Tongue (tissue), 2 donors: ENCODE results near the gene OLFM1. TPM values are rescaled to one million over a fixed set of nuclear protein-coding genes. Genes with fewer than 3 reads are reported as not detected.
"Not testable (repeated sequence)": the region's sequence is repeated elsewhere in the genome, so short reads cannot be mapped to it uniquely, and the experiment has no call there.

Source experiments
- DNase-seq: peaks from one replicate; pipeline ENCODE4 v3.0.0-alpha.2; 2015
- total RNA-seq: library from RNA; depleted of rRNA; stranded (reverse); fragments of >200 nt; gene quantifications from one replicate; pipeline ENCODE4 v1.2.3, GENCODE V29; 2014

Gene OLFM1
- total RNA-seq, 1 donor from 2014 or later: 10.7 TPM

DNA sequence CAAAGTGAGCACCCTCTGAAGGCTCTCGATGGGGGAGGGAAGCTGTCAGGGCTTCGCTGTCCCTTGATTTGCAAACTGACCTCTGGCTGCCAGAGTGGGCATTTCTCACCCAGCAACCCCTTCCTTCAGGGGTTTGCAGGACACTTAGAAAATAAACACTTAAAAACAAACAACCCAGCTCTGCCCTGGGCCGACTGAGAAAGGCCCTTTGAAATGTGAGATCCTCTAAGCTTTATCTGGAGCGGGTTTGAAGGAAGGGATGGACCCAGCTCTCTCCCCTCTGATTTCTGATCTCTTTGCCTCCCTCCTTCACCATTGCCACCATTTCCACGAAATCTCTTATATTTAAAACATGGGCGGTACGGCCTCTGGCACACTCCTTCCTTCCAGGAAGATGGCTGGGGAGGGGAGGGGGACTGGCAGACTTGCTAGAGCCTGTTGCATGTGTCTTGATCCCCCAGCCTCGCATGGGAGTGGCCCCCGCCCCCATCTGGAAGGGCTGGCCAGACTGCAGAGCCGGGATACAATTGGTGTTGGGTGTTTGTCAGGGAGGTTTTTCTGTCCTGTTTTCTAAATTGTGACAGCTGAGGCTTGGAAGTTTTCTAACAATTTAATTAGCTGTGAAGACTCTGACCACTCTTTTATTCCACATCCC, 20.2 kb downstream of the OLFM1 start:
- no peak for DNase-seq

DNA sequence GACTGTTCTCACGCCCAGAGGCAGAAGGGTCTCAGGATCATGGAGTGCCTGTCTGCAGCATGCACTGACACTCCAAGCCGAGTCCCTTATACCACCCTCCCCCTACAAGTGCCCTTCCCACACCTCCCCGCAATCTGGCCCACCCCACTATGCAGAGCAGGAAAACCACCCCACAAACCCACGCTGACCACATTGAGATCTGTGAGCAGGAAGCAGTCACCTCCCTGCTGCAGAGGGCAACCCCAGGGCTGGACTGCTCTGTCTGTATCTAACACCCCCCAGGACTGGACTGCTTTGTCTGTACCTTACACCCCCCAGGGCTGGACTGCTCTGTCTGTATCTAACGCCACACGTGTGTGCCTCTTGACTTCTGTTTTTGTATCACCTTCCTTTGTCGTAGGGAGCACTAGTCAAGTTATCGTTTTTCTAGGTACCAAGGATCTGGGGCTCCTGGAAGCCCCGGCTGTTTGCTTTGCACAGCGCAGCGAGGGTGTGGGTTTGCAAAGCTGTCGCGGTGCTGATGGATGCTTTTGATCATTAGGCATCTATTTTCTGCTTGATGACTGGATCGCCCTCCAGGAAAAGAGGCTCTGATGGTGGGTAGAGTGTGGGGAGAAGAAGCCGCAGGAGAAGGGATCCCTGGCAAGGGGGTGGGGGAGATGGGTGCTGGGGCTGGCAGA, 21.5 kb downstream of the OLFM1 start:
- no peak for DNase-seq

DNA sequence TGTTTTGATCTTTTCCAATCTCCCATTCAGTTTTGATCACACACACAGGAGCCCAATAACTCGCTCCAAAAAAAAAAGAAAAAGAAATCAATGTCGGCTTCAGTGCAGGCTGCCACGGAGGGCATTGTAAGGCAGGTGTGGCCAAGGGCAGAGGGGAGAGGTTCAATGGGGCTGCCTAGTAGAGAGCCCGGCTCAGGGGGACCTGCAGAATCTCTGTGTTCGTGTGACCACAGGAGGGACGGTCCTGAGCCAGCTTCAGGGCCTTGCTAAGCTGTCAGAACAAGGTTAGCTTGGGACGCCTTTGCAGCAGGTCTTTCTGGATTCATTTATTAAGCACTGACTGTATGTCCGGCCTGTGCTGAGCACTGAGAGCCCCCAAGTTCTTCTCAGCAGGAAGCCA, 22.2 kb downstream of the OLFM1 start:
- DNase-seq: no peak

DNA sequence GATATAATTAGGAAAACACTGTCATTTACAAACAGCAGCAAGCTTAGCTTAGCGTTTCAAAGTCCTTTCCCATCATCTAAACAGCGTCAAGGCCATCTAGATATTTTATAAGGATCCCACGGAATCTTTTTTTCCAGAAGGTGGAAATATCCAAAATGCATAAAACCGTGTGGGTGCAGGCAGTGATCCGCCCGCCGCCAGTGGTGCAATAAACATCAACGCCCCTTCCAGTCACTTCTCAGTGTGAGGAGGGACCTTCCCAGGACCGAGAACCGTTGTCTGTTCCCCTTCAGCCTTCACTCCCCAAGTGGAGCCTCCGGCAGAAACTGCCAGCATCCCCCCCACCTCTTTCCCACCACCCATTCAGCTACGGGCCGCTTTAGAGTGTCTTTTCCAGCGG, 22.9 kb downstream of the OLFM1 start:
- DNase-seq: no peak

DNA sequence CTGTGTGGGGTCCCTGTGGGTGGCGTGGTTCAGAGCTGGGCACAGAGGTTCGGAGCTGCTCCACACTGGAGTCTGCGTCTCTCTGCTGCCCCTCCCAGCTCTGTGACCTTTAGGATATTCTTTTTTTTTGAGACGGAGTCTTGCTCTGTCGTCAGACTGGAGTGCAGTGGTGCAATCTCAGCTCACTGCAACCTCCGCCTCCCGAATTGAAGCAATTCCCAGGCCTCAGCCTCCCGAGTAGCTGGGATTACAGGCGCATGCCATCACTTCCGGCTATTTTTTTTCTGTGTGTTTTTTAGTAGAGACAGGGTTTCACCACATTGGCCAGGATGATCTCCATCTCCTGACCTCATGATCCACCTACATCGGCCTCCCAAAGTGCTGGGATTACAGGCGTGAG, 24.1 kb downstream of the OLFM1 start:
- not testable (repeated sequence) for DNase-seq

DNA sequence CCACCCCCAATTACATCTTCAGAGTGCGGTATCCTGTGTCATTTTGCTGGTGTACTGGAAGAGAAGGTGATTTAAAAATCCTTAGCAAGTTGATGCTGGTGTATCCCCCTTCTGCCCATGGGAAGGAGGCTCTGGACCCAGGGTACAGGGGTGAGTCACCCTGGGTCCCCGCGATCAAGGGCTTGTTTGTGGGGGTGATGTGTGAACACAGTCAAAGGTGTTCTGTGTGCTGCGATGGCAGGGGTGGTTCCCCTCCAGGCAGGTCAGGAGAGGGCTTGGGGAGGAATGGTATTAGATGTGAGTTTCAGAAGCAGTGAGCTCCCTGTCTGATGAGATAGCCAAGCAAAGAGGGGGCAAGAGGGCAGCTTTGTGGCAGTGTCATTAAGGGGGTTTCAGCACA, 28.9 kb downstream of the OLFM1 start:
- DNase-seq: no peak

DNA sequence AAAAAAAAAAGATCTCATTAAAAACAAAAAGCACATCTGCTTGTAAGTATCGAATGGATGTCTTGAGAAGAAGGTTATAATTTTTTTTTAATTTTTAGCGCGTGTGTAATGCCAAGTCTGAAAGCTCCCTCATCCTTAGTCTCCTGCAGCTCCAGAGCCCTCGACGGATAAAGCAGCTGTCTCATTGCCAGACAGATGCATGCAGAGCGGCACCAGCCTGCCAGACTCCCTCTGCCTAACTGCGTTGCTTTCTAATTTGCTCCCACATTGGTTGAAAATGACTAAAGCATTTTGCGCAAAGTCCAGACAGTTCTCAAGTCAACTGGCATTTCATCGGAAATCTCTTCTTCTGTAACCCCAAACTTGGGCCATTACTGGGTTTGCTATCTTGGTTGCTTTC, 29.4 kb downstream of the OLFM1 start:
- DNase-seq: peak; percentile 77

DNA sequence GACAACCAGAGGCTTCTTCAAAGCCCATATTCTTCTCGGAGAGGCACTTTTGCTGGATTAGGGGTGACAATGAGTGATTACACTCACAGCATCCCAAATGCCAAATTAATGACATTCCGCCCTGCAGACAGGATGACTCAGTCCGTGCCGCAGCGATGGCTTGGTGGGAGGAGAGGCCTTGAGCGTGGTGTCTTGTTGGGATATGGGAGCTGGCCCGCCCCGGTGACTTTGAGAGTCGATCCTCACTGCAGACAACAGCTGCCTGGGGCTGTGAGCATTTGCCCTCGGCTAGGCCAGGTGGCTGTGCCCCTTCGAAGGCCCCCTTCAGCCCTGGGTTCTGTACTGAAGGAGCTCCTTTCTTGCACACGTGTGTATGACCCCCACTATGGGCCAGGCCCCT, 29.8 kb downstream of the OLFM1 start:
- peak; percentile 50 for DNase-seq

DNA sequence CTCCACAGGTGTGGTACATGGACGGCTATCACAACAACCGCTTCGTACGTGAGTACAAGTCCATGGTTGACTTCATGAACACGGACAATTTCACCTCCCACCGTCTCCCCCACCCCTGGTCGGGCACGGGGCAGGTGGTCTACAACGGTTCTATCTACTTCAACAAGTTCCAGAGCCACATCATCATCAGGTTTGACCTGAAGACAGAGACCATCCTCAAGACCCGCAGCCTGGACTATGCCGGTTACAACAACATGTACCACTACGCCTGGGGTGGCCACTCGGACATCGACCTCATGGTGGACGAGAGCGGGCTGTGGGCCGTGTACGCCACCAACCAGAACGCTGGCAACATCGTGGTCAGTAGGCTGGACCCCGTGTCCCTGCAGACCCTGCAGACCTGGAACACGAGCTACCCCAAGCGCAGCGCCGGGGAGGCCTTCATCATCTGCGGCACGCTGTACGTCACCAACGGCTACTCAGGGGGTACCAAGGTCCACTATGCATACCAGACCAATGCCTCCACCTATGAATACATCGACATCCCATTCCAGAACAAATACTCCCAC, 32.1 kb downstream of the OLFM1 start:
- no peak for DNase-seq

DNA sequence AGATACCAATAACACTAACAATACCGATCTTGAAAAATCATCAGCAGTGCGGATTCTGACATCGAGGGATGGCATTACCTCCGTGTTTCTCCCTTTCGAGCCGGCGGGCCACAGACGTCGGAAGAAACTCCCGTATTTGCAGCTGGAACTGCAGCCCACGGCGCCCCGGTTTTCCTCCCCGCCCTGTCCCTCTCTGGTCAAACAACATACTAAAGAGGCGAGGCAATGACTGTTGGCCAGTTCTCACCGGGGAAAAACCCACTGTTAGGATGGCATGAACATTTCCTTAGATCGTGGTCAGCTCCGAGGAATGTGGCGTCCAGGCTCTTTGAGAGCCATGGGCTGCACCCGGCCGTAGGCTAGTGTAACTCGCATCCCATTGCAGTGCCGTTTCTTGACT, 32.8 kb downstream of the OLFM1 start:
- no peak for DNase-seq

DNA sequence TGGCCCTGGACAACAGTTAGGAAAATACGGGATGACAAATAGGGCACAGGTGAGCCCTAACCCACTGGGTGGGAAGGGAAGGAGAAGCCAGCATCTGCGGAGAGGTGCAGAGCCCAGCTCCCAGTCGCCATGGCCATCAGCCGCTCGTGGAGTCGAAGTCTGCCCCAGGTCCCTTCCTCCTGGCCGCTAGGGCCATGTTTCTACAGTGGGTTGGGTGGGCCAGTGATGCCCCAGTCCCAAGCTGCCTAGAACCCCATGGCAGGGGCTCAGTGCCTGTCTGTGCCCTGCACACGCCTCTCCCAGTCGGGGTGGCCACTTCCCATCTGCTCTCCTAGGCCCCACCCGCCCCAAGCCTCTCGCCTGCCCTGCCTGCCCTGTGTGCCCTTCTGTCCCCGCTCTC, 34.8 kb downstream of the OLFM1 start:
- DNase-seq: no peak

DNA sequence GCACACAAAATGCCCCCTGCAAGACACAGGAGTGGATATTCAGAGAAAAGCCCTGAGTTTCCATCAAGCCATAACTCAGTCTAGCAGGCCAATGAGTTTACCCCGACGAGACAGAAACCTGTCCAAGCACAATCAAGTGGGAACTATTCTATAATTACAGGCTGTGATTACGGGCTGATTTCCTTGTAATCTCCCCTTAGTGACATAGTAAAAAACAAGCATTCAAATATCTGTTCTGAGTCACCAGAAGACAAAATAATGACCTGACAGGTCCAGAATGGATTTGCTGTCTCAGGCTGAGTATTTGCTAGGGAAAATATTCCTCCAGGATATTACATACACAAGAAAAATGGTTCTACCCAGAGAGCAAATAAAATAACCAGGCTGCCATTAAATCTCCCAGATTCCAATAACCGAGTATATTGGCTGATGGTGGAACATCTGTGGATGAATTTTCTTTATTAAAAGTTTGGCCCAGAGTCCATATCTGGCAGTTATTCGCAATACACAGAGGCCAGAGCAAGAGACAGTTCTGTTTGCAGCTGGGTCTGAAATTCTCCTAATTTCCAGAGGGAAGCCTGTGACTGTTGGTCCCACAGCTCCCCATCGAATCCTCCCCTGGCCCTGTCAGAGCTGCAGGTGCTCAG, 35.8 kb downstream of the OLFM1 start:
- DNase-seq: no peak

DNA sequence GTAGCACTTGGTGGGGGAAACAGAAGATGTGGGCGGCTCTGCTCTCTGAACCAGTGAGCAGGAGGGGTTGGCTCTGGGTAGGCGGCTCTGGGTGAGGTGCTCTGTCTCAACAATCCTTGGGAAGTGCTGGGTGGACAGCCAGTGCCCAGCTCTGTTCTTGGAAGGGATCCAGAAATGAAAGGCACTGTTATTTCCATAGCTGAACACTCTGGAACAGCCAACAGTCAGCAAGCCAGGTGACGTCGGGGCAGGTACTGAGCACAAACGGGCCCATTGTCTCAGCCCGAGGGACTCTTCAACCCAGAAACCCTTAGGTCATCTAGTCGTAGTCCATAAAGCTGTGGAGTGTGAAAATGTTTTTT, 36.3 kb downstream of the OLFM1 start:
- DNase-seq: no peak

DNA sequence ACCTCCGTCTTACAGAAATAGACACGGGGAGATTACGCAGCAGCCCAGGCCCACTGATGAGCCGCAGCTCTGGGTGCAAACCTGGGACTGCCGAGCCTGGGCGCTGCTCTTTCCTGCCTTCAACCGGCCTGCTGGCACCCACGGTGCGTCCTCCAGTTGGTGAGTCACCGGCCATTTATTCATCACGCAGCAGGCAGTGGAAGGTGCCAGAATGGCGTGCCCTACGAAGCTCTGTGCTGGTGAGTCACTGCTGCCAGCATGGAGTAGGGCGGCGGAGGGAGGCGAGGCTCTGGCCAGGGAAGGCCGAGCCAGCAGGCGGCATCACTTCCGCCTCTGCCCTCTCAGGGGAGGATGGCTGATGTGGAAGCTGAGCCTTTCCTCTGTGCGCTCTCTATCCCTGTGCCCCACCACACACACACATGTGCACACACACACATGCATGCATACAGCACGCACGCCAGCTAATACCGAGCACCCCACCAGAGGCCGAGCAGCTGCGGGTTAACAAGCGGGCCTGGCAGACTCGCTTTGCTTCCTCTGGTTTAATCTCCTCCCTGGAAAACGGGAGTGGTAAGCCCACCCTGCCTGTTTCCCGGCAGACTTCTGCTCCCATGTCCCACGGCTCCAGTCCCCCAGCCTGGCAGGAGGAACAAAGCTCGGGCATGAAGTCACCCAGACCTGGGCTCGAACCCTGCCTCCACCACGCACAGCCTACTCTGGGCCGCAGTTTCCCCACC, 39.2 kb downstream of the OLFM1 start:
- DNase-seq: peak; percentile 84

DNA sequence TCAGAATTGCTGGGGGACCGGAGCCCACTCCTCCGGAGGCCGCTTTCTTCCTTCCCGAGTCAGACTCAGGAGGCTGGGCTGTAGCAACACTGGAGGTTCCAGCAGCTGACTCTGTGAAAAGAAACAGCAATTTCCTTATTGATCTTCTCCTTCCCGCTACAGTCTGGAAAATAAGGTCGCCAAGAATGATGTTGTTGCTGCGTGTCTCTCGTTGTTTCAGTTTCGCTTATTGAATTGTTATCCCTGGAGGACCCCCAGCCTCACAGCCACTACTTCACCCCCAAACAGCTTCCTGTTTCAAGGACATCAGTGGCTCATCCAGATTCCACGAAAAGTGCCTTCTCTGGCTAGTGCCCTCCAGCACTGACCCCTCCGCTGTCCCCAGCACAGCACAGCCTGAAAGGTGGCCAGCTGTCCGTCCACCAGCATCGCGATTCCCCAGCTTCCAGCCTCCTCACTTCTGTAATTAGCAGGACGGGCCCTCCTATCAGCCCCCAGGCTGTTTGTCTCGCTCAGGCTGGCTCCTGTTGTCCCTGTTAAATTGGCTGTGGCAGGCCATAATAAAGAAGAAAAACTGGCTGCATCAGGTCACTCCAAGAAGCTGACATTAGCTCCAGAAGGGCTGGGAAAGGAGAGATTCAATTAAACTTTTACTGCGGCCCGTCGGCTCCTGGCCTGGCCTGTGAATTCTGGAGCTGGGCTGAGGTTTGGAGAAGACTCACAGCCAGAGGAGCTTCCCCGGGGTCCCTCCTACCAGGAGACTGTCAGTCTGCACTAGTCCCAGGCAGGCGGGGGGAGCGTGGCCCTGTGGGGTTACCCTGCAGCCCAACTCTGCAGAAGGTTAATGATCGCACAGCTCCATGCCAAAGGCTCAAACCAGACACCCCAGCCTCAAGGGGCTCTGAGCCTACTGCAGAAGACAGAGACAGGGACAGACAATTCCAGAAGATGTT, 40.5 kb downstream of the OLFM1 start:
- no peak for DNase-seq

DNA sequence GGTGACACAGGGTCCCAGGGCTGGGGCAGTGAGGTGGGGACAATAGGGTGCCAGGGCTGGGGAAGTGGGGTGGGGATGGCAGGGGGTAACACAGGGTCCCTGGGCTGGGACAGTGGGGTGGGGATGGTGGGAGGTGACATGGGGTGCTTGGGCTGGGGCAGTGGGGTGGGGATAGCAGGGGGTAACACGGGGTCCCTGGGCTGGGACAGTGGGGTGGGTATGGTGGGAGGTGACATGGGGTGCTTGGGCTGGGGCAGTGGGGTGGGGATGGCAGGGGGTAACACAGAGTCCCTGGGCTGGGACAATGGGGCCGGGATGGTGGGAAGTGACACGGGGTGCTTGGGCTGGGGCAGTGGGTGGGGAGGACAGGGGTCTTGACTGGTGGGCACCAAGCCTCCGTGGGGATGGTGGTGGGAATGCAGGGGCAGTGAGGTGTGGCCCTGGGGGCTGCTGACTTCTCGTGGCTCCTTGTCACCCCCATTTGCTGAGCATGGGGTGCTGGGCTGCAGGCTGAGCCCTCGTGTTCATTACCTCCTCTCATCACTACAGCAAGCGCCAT, 41.7 kb downstream of the OLFM1 start:
- DNase-seq: no peak

DNA sequence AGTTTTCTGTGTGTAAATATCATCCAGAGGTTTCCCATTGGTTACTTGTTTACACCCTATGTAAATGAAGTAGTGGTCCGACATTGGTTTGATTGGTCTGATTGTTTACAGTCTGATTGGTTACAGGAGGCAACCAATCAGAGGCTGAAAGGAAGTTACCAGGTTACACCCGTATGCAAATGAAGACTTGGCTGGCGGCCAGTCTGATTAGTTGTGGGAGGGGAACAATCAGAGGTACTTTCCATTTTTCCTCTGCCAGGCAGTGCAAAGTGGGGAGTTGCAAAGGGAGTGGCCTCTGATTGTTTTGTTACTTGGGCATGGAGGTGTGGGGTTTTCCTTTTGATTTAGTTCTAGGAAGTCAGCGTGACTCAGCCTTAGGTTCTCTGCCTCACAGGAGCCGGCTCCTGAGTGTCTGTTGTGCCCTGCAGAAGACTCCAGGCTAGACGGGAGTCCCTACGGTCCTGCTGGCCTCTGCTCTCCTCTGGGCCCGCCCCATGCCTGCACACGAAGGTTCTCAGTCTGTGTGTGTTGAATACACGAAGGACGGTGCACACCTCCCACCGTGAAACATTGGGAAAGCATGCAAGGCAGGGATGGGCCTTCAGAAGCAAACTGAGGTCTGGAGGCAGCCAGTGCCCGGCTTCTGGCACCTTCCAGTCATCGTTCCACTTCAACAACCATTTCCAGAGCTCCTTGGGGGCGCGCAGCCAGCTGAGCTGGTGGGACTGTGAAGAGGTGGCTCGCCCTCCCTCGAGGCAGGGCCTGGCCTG, 42.9 kb downstream of the OLFM1 start:
- DNase-seq: no peak

DNA sequence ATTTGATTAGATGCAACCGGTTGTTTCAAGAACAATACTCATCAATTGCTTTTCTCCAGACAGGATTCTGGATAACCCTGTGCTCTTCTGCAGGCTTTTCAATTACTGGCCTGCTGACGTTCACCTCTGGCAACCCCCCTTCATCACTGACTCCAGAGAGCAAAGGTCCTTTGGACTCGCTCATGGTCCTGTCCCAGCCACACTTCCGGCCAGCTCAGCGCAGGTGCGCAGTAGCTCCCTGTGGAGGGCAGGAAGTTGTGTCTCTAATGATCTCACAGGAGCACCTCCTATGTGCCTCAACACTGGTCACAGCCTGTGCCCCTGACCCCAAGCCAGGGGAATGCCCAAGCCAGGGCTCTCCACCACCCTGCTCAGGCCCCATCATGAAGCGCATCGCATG, 44.0 kb downstream of the OLFM1 start:
- no peak for DNase-seq

DNA sequence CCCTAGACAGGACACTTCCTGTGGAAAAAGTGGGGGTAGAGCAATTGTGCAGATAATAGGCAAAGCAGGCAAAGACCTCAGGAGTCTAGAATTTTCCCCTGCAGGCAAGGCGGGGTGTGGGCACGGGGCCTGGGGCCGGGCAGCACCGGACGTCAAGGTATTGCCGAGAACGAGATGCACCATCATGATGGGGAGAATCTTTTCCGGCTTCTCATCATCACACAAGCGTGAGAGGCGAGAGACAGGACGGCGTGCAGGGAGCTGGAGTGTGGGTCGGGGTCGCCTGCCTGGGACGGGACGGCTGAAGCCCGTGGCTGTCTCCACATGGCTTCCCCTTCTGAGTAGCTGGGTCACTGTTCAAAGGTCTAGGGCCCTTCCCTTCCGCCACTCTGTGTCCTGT, 44.5 kb downstream of the OLFM1 start:
- no peak for DNase-seq

DNA sequence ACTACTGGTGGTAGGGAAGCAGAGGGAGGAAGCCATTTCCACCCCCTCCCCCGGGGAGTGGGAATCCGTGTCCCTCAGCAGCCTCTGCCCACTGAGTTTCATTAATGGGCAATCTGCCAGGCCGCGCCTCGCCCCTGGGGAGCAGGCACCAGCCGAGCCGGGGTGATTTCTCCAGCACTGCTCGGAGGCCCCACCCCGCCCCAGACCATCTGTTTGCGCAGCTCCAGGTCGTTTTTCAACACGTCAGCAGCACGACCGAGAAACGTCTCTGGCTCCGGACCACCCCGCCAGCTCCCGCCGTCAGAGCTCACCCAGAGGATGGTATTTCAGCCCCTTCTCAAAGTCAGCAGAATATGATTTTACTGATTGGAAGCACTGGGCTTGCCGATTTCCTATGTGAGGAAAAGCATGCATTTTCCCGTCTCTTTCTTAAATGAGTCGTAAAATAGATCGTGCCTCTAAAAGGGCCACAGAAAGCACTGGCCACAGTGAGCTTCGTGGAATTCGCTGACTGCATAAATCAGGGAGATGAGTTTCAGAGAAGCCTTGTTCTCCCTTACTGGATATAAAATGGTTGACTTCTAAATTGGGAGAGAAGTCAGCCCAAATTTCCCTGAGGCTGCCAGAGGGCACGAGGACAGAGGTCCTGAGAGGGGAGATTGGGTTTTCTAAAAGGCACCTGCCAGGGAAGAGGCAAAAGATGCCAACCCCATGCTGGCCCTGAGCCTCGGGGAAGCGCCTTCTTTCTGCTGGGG, 47.0 kb downstream of the OLFM1 start:
- peak; percentile 83 for DNase-seq
